GM18861 (cell line): ENCODE measurements around the gene DMRT3.

ENCODE experiments used
- ATAC-seq: cut with Tn5 transposase; IDR thresholded peaks from one replicate; pipeline ENCODE4 v1.9.1; 2021; ENCODE audit not compliant: unreplicated experiment

The DMRT3 gene, protein sequence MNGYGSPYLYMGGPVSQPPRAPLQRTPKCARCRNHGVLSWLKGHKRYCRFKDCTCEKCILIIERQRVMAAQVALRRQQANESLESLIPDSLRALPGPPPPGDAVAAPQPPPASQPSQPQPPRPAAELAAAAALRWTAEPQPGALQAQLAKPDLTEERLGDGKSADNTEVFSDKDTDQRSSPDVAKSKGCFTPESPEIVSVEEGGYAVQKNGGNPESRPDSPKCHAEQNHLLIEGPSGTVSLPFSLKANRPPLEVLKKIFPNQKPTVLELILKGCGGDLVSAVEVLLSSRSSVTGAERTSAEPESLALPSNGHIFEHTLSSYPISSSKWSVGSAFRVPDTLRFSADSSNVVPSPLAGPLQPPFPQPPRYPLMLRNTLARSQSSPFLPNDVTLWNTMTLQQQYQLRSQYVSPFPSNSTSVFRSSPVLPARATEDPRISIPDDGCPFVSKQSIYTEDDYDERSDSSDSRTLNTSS

DNA sequence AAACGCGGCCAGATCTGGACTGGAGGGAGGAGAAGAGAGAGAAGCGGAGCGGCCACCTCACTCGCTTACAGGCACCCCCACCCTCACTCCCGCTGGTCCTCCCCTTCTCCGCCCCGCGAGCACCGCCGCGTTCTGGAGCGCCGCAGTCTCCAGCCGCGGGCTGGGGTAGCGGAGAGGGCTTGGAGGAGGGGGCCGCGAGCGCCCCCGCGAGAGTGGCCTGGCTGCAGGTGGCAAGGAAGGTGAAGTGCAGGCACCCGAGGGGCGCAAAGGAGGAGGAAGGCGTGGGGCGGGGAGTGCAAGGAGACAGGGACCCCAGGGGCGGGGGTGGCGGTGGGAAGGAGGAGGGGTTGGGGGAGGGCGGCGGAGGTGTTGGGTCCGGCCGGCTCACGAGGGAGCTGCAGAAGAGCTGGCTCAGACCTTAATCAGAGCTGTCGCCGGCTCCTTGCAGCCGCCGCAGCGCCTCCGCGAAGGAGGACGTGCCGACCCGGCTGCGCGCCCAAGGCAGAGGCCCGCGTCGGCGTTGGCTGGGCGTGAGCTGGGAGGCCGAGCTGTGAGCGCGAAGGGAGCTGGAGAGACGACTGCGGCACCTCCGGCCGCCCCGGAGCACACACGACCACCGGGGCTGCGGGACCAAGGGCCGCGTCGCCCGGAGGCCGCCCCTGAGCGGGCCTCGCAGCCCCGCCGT, at the start of gene DMRT3:
DMRT3 (plus strand) TSS at position 398 of the 685 bp plus-strand sequence. CDS start 347 bp downstream, outside the sequence.
- ATAC-seq, result no peak

DNA sequence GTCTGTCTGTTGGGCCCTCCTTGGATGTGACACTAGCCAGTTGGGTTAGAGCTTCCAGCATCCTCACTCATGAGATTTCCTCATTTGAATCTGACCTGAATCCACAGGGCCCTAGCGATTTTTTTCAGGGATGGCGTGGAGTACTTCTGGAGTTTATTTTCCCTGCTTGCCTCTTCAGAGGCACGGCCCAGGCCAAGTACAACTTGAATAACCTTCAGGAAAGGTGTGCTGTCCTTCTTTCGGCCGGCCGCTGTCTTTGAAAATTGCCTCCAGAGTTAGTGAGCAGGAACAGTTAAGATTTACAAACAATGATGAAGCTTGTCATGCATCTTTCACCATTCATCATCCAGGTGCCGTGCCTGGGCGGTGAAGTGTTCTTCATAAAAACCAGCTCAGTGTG, 49.5 kb upstream of the DMRT3 start:
- ATAC-seq, result no peak

DNA sequence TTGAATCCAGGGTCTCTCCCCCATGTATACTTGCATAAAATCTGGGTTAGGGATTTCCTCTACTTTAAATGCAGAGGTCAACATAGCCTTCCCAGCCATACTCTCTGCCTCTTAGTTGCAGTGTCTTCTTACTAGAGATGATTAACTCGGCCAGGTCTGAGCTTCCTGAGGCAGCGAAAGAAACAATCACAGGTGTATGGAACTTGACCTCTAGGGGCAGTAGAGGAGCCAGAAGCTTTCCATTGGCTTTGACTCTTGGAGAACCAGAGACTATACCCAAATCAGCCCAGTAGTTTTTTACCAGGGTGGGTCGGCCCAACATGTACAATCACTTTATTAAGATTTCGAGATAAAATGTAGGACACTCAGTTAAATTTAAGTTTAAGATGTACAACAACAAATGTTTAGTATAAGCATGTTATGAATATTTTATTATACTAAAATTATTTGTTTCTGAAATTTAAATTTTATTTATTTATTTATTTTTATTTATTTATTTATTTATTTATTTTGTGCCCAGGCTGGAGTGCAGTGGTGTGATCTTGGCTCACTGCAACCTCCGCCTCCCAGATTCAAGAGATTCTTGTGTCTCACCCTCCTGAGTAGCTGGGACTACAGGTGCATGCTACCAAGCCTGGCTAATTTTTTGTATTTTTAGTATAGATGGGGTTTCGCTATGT, 48.0 kb upstream of the DMRT3 start:
- ATAC-seq, result peak; percentile 80

DNA sequence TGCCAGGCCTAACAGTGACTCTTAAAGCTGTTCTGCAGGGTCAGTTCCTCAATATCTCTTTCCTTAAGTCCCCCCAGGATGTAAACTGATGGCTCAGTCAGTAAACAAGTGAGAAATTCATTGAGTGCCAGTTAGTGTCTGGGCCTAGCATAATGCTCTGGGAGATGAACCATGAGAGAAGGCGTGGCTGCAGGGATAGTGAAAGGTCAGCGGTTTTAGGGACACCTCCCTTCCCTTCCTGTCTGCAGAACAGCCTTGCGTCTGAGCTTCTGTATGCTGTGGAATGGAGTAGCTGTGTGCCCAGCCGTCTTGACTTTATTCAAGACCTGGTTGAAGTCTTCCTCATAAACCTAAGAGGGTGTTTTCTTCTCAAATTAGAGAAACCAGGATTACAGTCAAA, 46.7 kb upstream of the DMRT3 start:
- ATAC-seq, result no peak

DNA sequence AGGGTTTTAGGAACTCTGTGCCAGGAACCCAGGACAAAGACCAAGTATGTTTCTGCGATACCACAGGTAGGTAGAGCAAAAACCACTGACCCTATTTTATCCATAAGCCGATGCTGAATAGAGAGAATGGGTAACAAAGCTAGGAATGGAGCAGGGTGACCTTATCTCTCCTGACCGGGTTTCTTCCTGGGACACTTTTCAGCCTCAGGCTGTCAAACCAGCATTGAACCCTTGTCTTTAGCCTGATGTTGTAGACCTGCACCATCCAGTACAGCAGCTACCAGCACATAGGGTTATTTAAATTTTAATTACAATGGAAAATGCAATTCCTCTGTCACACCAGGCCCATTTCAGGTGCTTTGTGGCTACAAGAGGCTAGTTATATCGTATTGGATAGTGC, 43.1 kb upstream of the DMRT3 start:
- no peak for ATAC-seq

DNA sequence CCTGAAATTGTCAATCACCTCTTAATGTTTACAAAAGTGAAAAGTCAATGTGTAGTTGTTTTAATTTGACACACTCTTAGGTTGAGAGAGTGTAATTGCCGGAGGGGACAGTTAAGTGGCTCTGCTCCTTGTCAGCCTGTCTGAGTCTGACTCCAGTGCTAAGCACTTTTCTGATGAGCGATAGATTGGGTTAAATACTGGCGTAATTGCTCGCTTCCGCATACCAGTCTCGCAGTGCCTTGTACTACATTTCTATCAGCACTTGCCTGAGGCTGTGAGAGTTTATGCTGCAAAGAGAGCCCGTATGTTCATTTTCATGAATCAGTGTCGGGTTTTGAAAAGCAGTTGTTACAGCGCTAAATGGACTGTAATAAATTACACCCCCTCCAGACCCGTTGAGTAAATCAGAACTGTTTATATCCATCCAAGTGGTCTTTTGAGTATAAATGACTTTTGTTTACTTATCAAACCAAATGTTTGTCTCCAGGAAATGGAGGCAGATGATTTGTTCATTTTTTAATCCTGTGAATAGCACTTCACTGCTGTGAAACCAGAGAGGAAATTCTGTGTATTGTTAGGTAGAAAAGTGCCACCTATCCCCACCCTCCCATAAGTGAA, 41.0 kb upstream of the DMRT3 start:
- ATAC-seq, result no peak

DNA sequence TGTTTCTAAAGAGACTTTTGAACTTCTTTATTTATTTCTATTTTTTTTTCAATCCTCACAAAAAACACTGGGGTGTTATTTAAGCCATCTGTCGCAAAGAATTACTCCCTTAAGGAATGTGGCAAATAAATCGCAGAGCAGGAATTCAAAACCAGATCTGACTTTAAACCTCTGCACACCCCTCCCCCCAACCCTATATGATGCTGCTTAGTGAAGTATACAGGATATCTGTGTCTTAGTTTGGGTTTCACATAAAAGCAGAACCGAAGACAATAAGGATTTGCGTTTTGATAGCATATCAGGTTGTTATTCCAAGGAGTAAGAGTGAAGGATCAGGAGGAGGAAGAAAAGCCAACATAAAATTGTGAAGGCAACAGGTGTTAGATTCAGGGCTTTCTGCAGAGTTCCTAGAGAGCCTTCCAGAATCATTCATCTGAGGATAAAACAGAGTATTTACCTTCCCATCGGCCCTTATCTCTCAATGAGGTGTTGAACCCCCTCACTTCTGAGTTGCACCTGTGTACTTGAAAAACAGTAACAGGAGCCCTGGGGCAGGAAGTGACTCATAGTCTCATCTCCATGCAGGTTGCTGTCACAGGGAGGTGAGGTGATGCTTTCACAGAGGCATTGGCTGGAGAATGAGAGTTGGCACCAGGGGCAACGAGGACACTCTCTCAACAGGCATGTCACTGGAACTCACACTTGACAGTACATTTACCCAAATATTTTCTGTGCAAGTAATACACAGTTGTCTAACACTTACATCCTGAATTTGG, 33.5 kb upstream of the DMRT3 start:
- no peak for ATAC-seq

DNA sequence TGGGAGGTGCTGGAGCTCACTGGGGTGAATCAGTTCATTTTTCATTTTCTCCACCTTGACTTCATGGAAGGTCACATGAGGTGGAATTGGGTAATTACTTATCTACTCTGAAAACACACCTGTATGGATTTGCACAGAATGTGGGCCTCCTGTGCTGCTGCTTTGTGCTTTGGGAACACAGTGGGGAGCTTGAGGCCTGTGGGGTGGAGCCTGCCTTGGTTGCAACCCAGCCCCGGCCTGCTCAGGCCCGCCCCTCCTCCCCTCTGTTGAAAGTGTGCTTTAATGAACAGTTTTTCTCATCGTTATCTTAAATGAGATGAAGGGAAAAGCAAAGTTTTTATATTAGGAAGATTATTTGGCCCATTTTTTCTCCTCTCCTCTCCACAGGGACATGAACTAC, 28.5 kb upstream of the DMRT3 start:
- no peak for ATAC-seq

DNA sequence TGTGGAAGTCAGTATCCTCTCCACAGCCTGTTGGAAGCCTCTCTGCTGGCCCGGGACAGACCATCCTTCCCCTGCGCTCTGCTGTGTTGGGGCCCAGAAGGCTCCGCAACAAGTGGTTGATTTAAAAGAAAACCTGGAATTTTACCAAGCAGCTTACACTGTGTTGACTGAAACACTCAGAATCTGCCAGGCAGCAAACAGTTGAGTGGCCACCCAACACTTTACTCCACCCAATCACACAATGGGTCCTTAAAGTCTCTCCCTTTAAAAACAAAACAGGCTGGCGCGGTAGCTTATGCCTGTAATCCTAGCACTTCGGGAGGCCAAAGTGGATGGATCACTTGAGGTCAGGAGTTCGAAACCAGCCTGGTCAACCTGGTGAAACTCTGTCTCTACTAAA, 28.0 kb upstream of the DMRT3 start:
- no peak for ATAC-seq

DNA sequence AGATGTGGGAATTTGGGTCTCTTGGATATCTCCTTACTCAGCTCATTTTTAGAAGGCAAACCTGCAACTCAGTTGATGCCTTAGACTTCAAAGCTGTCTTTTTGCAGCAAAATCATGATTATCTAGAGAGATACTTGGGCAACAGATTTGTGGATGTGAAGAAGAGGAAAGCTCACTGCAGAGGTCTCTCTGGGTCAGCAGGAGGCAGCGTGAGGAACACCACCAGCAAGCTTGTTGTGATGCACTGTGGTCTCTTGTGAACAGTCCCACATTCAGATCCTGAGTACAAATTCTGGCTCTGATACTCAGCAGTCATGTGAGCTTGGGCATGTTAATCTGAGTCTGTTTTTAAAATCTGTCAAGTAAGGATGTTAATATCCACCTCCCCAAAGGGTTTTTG, 26.3 kb upstream of the DMRT3 start:
- ATAC-seq, result no peak

DNA sequence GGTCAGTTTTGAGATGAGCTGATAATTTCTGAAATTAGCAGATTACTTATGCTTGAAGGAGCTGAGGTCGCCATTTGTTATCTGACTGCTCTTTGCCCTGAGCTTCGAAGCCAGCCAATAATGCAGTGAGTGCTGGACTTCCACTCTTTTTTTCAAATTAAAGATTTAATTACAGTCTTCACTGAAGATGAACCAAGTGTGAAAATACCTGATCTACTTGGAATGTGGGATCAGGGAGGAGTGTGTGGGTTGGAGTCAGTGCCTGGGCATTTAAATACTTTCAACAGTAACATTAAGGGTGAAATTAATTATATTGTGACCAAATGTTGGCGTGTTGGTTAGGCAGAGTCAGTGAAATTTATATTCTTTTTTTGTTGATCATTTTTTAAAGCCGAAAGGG, 23.9 kb upstream of the DMRT3 start:
- no peak for ATAC-seq

DNA sequence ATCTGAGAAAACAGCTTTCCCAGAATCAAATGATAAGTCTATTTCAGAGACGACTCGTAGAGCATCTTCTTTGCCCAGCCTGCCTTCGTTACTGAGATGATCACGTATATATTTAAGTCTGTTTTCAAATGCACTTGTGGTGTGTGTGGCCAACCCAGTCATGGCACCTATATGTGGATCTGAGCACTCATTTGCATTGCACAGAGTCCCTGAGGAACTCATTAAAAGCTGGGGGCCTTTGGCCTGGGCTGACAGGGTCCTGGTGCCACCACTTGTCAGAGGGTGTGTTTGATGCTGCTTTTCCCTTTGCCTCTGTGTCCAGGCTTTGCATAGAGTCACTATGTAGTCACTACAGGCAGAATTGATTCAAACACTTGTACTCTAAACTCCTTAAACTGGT, 17.4 kb upstream of the DMRT3 start:
- no peak for ATAC-seq

DNA sequence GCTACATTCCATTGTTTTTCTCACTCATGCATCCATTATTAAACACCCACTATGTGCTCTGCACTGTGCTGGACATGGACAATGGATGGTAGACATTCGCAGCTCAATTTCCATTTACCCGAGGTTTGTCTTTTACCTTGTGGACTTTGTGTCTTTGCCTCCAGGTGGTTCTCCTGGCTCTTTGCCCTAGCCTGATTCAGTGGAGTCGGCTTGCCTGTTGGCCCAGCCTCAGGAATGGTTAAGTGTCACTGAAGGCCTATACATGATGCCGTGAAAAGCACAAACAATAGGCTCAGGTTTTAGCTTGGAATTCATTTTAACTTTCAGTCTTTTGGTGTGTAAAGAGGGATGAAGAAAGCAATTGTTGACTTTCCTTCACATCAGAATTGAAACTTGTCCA, 16.5 kb upstream of the DMRT3 start:
- no peak for ATAC-seq

DNA sequence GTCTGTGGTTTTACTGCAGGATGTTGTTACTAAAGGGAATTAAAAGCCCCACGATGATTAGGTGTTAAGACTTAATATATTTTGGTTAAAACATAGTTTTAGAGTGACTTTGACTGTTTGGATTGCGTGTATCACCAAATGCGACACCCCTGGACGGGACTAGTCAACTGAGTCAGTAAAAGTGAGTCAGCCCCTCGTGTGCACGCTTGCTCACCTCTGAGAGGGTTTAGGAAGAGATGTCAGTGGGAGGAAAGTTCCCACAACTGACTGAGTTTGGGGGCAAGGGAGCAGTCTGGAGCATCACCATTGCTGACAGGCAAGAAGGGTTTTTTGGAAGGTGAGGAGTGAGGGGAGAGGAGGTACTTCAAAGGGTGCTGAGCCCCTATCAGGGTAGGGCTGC, 14.4 kb upstream of the DMRT3 start:
- no peak for ATAC-seq

DNA sequence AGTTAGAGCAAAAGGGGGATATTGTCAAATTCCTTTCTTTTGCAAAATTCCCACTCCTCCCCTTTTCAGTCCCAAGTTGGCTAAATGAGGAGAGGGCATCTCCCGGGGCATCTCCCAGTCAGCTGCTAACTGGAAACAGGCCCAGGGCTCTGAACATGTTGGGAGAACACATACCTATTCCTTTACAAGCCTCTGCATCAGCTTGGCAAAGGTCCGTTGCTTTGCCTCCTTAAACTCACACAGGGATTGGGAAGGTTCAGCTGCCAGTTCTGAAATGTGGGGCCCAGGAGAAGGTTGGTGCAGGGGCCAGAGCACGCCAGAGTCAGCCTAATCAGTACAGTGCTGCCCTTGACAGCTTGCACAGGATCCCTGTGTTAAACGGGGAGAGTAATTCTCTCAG, 11.0 kb upstream of the DMRT3 start:
- ATAC-seq, result no peak

DNA sequence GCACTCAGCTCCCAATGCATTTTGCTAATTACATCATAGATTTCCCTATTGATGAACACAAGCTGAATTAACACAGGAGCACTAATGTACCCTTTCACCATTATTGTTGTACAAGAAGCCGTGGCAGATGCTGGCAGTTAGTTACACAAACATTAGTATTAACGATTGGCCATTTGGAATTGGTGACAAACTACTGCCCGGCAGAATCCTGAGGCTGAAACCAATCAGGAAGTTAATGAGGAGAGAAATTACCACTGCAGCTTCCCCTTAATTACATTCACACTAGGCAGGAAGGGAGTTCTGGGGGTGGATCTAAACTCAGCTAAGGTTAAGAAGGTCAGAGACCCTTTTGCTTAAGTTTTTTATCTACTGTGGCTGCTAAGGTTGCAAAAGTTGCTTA, 9.6 kb upstream of the DMRT3 start:
- no peak for ATAC-seq

DNA sequence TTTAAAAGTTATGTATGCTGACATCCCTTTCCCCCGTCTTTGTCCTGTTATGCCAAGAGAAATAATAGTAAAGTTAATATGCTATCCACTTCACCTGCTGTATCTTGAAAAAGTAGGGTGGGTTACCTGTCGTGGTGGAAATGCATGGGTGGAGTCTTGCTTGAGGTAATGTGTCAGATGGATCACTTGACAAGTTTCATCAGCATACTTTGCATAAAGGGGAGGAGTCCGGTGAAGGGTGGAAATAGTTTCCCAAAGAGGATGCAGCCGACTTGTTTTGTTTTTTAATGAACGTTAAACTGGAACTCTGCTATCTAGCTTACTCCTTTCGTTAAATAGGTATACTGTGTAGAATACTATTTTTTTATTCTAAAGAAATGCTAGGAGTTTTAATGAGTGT, 9.0 kb upstream of the DMRT3 start:
- ATAC-seq, result no peak

DNA sequence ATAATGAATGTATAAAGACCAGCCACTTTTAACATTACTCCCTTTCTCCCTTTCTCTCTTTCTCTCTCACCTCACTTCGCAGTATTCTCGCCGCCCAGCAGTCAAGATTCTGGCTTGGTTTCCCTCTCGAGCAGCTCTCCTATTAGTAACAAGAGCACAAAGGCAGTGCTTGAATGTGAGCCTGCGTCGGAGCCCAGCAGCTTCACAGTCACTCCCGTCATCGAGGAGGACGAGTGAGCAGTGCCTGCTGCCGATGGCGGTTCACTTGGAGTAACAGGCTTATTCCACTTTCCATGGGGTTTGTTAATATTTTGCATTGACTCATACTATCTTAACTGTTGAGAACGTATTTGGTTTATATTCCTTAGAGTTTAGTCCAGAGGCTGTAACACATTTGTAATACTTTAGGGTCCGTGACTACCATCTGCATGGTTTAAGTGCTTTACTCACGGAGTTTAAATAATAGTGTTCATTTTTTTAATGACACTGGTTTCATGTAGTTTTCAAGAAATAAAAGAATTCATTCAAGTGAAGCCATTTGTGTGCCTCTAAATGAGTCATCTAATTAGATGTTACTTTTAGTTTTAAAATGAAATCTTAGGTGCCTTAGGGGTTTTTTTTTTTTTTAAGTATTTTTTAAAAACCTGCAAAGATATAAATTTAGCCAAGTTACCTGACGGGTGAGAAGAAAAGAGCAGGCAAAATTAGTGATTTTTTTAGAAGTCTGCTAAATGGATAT, 8.4 kb upstream of the DMRT3 start:
- ATAC-seq, result no peak

DNA sequence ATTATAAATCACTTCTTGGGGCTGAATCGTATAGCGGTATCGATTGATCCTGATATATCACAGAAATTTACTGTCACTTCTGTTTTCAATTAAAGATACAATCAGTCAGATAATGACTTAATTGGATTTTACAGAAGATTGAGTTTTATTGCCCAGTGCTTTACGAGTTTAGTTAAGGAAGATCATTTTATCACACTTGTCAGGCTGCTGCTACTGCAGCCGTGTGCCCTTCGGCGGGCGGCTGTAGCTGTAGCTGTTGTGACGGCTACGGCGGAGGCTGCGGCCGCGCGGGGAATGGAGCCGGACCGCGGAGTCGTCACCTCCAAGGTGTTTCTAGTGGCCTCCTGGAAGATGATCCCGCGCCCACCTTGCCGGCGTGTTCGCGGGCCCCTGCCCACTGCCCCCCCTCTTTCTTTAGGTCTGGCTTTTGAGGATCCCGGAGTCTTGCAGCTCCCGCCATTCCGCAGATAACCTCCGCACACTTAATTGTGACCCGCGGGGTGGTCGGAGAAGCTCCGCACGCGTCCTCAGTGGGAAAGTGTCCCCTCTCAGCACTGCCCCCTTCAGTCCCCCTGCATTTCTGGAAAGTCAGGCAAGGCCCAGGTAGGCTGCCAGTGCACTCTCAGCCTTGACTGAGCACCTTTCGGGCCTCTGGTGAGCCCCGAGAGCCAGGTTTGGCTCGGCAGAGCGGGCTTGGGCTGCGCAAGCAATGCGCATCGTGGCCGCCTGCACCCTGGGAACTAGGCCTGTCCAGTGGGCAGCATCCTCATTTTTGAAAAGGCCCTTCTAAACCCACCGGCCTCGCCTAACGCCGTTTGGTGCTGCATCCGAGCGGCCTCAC, 6.9 kb upstream of the DMRT3 start:
- ATAC-seq, result no peak
